Measurements from ENCODE around the gene CYP4F12.
"Not testable (repeated sequence)": the region's sequence is repeated elsewhere in the genome, so short reads cannot be mapped to it uniquely, and the experiment has no call there.

Gene CYP4F12

DNA sequence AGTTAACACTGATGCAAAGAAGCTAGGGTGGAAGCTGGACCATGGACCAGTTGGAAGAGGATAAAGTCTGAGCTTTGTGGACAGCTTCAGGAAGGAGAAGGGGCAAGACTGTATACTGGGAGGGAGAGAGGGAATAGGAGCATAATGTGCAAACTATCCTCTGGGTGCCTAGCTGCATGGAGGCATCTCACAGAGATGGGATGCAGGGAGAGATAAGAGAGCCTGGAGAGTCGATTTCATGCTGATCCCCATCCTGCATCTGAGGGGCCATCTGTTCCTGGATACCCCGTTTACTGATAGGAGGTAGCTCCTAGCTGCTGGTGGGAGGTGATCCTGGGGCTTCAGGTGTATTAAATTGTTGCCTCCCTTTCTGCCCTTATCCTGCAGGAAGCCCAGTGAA lies 23.4 kb upstream of the CYP4F12 start:
- DNase-seq (ENCODE audit: low spot score): no peak

GRCh38 chr19:15650123-15650522 lies 22.8 kb upstream of the CYP4F12 start:
- DNase-seq (ENCODE audit: low spot score): not testable (repeated sequence)

DNA sequence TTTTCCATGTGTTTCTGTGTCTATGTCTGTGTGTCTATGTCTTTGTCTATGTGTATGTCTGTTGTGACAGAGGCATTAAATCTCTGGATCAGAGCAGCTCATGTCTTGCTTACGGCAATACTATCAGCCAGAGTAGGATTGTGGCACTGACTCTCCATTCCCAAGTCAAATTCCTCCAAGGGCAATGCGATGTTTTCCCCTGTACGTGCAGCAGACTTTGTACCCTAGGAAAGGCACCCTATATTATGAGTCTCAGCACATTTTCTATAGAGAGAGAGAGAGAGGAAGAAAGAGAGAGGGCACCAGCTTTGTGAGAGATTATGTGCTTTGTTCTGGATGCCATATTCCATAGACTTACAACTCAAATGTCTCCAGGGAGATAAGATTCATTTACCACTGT lies 21.1 kb upstream of the CYP4F12 start:
- no peak for DNase-seq (ENCODE audit: low spot score)

DNA sequence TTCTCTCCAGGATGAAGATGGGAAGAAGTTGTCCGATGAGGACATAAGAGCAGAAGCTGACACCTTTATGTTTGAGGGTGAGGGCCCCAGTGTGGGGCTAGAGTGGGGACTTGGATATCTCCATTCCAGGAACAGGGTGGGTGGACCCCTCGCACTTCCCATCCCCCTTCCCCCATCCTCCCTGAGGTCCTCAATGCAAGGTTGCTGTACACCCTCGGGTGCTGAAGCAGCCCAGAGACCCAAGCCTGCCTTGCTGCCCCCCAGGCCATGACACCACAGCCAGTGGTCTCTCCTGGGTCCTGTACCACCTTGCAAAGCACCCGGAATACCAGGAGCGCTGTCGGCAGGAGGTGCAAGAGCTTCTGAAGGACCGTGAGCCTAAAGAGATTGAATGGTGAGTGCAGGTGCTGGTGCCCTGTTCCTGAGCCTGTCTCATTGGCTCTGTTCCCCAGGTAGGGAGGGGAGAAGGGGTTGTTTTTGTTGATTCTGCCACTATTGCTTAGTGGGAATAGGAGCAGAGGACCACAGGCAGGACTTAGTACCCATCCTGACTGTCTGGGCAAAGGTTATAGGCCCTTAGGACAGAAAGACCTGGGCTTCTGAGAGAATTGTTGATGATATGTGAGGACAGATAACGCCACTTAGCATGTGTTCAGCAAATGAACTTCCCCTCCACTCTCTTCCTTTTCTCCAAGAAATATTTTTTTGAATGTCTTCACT lies 20.2 kb upstream of the CYP4F12 start:
- no peak for DNase-seq (ENCODE audit: low spot score)

- no peak for DNase-seq (ENCODE audit: low spot score)
Measured at GRCh38 chr19:15656467-15656866, 16.4 kb upstream of the CYP4F12 start.

GRCh38 chr19:15663247-15663646 lies 9.6 kb upstream of the CYP4F12 start:
- DNase-seq (ENCODE audit: low spot score): no peak

DNA sequence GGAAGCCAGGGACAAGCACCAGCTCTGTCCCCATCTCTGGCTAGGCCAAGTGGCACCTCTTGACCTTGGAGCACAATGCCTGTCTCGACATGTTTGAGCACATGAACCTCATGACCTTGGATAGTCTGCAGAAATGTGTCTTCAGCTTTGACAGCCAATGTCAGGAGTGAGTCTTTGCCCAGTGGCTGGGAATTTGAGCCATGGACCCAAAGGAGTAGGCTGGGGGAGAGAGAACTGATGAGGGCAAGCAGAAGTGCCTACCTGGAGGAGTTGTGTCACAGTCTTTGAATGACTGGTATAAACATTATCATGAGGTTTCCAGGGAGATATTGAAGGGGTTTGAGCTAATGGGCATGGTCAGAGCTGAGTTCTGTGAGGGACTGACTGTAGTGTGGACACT lies 6.7 kb upstream of the CYP4F12 start:
- DNase-seq (ENCODE audit: low spot score): no peak

DNA sequence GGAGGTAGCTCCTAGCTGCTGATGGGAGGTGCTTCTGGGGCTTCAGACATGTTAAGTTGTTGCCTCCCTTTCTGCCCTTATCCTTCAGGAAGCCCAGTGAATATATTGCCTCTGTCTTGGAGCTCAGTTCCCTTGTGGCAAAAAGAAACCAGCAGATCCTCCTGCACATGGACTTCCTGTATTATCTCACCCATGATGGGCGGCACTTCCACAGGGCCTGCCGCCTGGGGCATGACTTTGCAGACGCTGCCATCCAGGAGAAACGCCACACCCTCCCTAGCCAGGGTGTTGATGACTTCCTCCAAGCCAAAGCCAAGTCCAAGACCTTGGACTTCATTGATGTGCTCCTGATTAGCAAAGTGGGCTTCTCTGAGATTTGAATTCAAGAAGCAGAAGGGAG lies 6.0 kb upstream of the CYP4F12 start:
- DNase-seq (ENCODE audit: low spot score): no peak

- no peak for DNase-seq (ENCODE audit: low spot score)
Measured at GRCh38 chr19:15669440-15669839, 3.4 kb upstream of the CYP4F12 start.

GRCh38 chr19:15669891-15670290 lies 3.0 kb upstream of the CYP4F12 start:
- DNase-seq (ENCODE audit: low spot score): peak; percentile 15

- no peak for DNase-seq (ENCODE audit: low spot score)
Measured at GRCh38 chr19:15671237-15671821, 1.6 kb upstream of the CYP4F12 start.

- DNase-seq (ENCODE audit: low spot score): no peak
Measured at GRCh38 chr19:15671891-15672579, 852 bp upstream of the CYP4F12 start.

DNA sequence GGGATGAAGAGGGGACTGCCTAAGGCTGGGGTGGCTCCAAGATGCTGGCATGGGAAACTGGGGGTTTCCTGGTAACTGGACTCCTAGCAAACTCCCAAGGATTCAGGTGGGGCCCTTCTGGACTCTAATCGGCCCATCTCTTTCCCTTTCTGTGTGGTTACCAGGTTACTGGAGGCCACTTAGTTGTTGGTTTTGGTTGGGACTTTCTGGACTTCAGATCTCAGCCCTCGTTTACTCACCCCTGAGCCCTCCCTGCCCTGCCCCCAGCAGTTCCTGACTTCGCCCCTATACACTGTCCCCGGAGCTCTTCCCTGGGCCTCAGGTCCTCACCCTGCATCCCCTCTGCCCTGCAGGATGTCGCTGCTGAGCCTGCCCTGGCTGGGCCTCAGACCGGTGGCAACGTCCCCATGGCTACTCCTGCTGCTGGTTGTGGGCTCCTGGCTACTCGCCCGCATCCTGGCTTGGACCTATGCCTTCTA lies 328 bp downstream of the CYP4F12 start:
- no peak for DNase-seq (ENCODE audit: low spot score)

DNA sequence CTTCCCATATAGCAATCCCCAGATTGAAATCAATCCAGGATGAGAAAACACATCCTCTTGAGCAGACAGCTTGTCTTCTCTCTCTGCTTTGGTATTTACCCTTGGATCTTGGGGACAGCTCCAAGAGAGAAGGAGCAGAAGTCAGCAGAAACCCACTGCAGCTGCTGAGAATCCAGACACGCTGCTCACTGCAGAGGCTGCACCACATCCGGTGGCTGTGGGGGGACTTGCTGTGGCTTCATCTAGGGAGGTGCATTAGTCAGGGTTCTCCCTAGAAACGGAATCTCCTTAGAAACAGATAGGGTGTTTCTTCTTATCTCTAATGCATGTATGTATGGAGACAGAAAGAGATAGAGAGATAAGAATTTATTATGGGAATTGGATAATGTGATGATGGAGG lies 2.7 kb downstream of the CYP4F12 start:
- DNase-seq (ENCODE audit: low spot score): no peak

GRCh38 chr19:15679089-15679488 lies 6.2 kb downstream of the CYP4F12 start:
- DNase-seq (ENCODE audit: low spot score): no peak

GRCh38 chr19:15679865-15680264 lies 7.0 kb downstream of the CYP4F12 start:
- not testable (repeated sequence) for DNase-seq (ENCODE audit: low spot score)

DNA sequence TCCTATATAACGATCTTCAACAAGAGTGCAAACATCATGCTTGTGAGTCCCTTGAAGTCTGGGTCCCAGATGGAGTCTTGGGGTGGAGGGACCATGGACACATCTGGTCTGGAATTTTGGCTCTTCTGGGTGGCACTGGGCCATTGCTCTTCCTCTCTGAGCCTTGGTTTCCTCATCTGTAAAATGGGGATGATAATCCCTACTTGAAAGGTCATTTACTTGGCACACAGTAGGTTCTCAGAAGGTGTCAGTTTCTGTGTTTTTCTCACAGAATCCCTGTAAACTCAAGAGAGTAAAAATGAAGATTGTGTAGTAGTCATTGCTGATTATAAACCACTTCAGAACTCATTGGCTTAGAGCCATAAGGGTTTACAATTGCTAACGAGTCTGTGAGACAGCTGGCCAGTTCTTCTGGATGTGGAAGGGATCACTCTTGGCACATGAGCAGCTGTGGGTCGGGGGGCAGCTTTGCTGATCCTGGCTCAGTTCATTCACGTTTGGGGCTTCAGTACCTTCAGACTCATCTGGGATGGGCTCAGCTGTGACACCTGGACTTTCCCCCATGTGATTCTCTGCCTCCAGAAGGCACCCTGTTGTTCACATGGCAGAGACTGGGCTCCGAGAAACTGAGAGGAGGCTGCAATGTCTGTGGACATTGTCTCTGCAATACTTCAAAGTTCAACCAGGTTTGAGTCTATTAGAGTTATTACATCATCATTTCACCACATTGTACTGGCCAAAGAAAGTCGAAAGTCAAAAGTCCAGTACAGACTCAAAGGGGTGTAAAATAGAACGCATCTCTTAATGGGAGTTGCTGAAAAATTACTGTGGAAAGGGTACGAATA lies 7.8 kb downstream of the CYP4F12 start:
- DNase-seq (ENCODE audit: low spot score): no peak

DNA sequence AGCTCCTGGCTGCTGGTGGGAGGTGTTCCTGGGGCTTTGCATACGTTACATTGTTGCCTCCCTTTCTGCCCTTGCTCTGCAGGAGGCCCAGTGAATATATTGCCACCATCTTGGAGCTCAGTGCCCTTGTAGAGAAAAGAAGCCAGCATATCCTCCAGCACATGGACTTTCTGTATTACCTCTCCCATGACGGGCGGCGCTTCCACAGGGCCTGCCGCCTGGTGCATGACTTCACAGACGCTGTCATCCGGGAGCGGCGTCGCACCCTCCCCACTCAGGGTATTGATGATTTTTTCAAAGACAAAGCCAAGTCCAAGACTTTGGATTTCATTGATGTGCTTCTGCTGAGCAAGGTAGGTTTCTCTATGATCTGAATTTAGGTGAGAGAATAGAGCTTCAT lies 10.5 kb downstream of the CYP4F12 start:
- no peak for DNase-seq (ENCODE audit: low spot score)

DNA sequence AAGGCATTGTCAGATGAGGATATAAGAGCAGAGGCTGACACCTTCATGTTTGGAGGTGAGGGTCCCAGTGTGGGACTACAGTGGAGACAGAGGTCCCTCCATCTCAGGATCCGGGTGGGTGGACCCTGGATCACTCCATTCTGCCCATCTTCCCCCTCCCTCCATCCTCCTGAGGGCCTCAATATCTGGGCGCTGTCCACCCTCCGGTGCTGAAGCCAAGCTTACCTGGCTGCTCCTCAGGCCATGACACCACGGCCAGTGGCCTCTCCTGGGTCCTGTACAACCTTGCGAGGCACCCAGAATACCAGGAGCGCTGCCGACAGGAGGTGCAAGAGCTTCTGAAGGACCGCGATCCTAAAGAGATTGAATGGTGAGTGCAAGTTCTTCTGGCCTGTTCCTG lies 11.9 kb downstream of the CYP4F12 start:
- no peak for DNase-seq (ENCODE audit: low spot score)

DNA sequence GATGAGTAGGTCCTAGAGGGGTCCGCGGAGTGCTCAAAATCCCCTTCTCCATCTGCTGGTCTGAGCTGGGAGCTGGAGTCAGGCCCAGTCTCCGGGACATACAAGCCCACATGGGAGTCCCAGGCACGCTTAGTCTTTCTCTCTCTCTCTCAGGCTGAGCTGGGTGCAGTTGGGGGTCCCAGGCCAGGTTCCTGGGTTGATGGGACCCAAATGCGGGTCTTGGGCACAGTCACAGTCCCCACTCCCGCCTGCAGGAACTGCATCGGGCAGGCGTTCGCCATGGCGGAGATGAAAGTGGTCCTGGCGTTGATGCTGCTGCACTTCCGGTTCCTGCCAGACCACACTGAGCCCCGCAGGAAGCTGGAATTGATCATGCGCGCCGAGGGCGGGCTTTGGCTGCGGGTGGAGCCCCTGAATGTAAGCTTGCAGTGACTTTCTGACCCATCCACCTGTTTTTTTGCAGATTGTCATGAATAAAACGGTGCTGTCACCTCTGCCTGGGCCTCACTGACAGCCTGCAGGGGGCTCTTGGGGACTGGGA lies 23.8 kb downstream of the CYP4F12 start:
- DNase-seq (ENCODE audit: low spot score): no peak

- no peak for DNase-seq (ENCODE audit: low spot score)
Measured at GRCh38 chr19:15701757-15702533, 29.1 kb downstream of the CYP4F12 start.

Data from Ammon's horn (tissue), 1 donor.